ENCODE measurements around the gene LDB2. TPM values are rescaled to one million over a fixed set of nuclear protein-coding genes. Genes with fewer than 3 reads are reported as not detected.

LDB2 gene
- total RNA-seq, 4 donors from 2014 or later, result 48.8 to 298 (median 152) TPM

DNA sequence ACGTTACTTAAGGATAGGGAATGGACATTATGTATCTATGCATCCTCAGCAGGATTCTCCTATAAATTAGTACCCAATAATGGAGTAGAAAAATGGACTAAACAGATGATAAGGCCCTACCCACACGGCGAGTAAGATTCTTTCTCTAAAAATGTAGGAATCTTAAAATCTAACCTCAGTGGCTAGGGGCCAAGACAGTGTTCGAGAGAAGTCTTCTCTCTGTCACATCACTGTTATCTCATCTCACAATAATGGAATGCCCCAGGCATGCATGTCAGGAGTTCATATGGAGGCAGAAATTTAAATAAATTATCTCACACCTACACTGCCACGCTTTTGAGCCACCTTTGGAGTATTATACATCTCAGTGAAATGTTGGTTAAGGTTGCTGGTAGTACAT is 132.9 kb downstream of the LDB2 start:
- H3K4me3 ChIP-seq, result no peak overlapping the region
- no peak for TF ChIP-seq POLR2A (IDR thresholded peaks at IDR 0.05)
- TF ChIP-seq, protein P1, sequence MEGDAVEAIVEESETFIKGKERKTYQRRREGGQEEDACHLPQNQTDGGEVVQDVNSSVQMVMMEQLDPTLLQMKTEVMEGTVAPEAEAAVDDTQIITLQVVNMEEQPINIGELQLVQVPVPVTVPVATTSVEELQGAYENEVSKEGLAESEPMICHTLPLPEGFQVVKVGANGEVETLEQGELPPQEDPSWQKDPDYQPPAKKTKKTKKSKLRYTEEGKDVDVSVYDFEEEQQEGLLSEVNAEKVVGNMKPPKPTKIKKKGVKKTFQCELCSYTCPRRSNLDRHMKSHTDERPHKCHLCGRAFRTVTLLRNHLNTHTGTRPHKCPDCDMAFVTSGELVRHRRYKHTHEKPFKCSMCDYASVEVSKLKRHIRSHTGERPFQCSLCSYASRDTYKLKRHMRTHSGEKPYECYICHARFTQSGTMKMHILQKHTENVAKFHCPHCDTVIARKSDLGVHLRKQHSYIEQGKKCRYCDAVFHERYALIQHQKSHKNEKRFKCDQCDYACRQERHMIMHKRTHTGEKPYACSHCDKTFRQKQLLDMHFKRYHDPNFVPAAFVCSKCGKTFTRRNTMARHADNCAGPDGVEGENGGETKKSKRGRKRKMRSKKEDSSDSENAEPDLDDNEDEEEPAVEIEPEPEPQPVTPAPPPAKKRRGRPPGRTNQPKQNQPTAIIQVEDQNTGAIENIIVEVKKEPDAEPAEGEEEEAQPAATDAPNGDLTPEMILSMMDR (IDR thresholded peaks at IDR 0.05), result no peak
- intact Hi-C loops (cut with DNase I; ENCODE audit: low total_unique reads), result loop anchor here (10.0 kb wide), 1 partner anchor 129 kb away; the partner anchor contains the start of gene LDB2
- DNase-seq, result no peak
- H3K36me3 ChIP-seq, result no peaks in the 10 kb centered on the region
- H3K27ac ChIP-seq, result no peak overlapping the region
- peaks cover 0 to under 1% of the 10 kb centered on the region in 2 donors for H3K4me1 ChIP-seq
- H3K9me3 ChIP-seq, result no peaks in the 10 kb centered on the region
- H3K27me3 ChIP-seq, result no peaks in the 10 kb centered on the region

DNA sequence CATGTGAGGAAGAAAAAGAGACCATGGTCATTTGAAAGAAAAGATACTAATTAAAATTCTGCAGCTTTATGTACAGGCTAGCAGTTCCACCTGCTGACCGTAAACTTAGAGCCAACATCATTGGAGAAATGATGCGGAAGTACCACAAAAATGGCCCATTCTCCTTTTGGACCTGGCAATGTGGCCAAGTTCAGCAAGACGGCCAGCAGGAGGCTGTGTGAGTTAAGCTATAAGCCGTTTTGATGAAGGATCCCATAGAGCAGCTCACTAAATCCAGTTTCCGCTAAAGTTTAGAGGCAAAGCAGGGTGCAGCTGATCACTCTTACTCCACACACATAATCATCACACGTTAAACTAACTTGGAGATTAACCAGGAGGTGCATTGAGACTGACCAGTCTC is 133.8 kb downstream of the LDB2 start:
- intact Hi-C loops (cut with DNase I; ENCODE audit: low total_unique reads), result loop anchor here (10.0 kb wide), 1 partner anchor 130 kb away; the partner anchor contains the start of gene LDB2
- no peaks in the 10 kb centered on the region for H3K36me3 ChIP-seq
- TF ChIP-seq, protein P1 (IDR thresholded peaks at IDR 0.05), result no peak

DNA sequence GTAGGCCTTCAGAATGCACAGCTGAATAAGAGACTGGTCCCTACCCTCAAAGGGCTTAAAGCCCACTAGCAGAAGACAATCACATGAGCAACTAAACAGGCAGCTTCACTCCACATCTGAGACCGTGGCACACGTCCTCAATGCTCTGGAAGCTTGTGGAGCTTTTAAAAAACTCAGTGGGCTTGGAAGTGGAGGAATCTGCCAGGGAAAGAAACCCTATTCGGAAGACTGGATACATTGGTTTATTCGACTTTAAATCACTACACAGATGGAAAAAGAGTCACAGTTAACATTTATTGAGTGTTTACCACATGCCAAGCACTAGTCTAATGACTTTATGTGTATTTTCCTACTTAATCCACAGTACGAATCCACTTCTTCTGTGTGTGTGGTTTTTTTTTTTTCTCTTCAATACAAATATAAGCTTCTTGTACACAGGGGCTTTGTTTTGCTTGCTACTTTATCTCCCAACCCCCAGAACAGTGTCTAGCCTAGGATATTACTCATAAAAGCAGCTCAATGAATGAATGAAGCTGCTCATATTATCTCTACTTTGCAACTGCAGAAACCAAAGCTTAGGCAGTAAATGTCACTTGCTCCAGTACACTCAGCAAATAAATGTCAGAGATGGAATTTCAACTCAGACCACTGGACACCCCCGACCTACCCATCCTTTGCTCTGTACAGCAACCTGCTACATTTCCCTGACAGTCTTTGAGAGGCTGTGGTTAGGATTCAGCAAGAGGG is 137.7 kb downstream of the LDB2 start:
- H3K4me1 ChIP-seq, result peaks cover 0 to 9% of the 10 kb centered on the region in 2 donors
- H3K9me3 ChIP-seq, result no peaks in the 10 kb centered on the region
- no peaks in the 10 kb centered on the region for H3K27me3 ChIP-seq
- H3K27ac ChIP-seq, result peak overlapping the region; percentile 3 to 22
- no peak for TF ChIP-seq POLR2A (IDR thresholded peaks at IDR 0.05)
- TF ChIP-seq, protein P1 (IDR thresholded peaks at IDR 0.05), result no peak
- no peaks in the 10 kb centered on the region for H3K36me3 ChIP-seq
- no peak overlapping the region for H3K4me3 ChIP-seq
- no peak for DNase-seq
- intact Hi-C loops (cut with DNase I; ENCODE audit: low total_unique reads), result loop anchor here (10.0 kb wide), 1 partner anchor 134 kb away; the partner anchor contains the start of gene LDB2

More for the DNA sequence above, 133.8 kb downstream of the LDB2 start:
- H3K27me3 ChIP-seq, result no peaks in the 10 kb centered on the region
- H3K27ac ChIP-seq, result no peak overlapping the region
- H3K9me3 ChIP-seq, result no peaks in the 10 kb centered on the region
- H3K4me3 ChIP-seq, result no peak overlapping the region
- no peak for DNase-seq
- H3K4me1 ChIP-seq, result peaks cover 0 to 4% of the 10 kb centered on the region in 2 donors

DNA sequence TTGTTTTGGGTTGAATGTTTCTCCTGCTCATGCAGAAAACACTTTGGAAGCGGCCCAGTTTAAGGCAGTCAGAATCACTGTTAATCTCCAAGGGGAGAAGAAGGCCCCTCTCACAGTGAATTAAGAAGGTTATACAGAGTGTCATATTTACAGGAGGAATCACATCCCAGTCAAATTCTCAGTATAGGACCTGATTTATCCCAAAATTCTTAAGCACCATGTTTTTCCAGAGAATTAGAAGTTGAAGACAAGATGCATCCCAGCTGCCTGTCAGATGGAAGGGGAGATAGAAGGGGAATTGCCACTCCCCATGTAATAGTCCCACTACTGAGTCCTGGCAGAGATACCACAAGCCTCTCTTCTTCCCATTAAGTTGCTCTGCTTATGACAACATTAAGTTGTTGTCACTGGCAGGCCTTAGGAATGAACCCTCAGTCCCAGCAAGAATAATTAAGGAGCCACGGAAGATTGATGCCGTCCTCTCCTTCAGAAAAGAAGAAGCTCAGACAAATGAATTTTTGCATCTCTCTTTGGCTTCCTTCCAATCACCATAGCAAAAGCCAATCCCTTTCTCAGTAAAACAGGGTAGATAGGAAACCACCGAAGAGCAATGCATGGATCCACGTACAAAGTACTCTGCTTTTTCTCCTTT is 138.4 kb downstream of the LDB2 start:
- H3K4me3 ChIP-seq, result no peak overlapping the region
- DNase-seq, result no peak
- peaks cover 0 to 9% of the 10 kb centered on the region in 2 donors for H3K4me1 ChIP-seq
- no peaks in the 10 kb centered on the region for H3K9me3 ChIP-seq
- no peak for TF ChIP-seq POLR2A (IDR thresholded peaks at IDR 0.05)
- TF ChIP-seq, protein P1 (IDR thresholded peaks at IDR 0.05), result no peak
- H3K36me3 ChIP-seq, result no peaks in the 10 kb centered on the region
- peak overlapping the region; percentile 3 to 22 for H3K27ac ChIP-seq
- intact Hi-C loops (cut with DNase I; ENCODE audit: low total_unique reads), result loop anchor here (10.0 kb wide), 1 partner anchor 135 kb away; the partner anchor contains the start of gene LDB2
- H3K27me3 ChIP-seq, result no peaks in the 10 kb centered on the region

DNA sequence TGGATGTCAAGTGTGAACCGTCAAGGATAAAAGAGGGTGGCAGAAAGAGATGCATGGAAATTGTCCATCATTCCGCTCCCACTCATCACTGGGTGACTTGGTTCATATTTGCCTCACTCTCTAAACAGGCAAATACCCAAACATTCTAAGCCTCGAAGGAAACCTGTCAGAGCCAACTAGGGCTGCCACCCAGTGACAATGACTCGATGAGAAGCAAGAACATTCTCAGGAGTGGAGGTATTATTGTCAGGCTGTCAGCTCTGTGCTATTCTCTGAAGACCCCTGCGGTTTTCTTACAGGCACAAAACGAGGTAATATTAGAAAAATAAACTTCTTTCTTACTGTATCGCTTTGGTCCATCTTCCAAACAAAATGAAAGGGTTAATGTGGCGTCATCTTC is 139.6 kb downstream of the LDB2 start:
- H3K4me1 ChIP-seq, result peaks cover 0 to 9% of the 10 kb centered on the region in 2 donors
- no peak for DNase-seq
- H3K36me3 ChIP-seq, result no peaks in the 10 kb centered on the region
- H3K27me3 ChIP-seq, result no peaks in the 10 kb centered on the region
- intact Hi-C loops (cut with DNase I; ENCODE audit: low total_unique reads), result no loop called here
- H3K9me3 ChIP-seq, result no peaks in the 10 kb centered on the region
- no peak overlapping the region for H3K4me3 ChIP-seq
- H3K27ac ChIP-seq, result peak overlapping the region in 1 of 2 donors; percentile 10
- TF ChIP-seq, protein P1 (IDR thresholded peaks at IDR 0.05), result no peak
- no peak for TF ChIP-seq POLR2A (IDR thresholded peaks at IDR 0.05)

Data from uterus (tissue), 4 donors.